BE2C (cell line): Measurements from ENCODE around the gene B4GALNT2.
"Not testable (repeated sequence)": the region's sequence is repeated elsewhere in the genome, so short reads cannot be mapped to it uniquely, and the experiment has no call there.

Source experiments
- DNase-seq: peaks from one replicate; pipeline ENCODE4 v3.0.0-alpha.2; 2020
- H3K27me3 ChIP-seq: fragments of 250-450 bp; sonication (Bioruptor Pico); 2 replicates; pipeline ENCODE4 v1.5.1; 2020; ENCODE audit warnings: mild to moderate bottlenecking
- H3K36me3 ChIP-seq: fragments of 250-450 bp; sonication (Bioruptor Pico); 2 replicates; pipeline ENCODE4 v1.5.1; 2020; ENCODE audit warnings: mild to moderate bottlenecking
- H3K4me1 ChIP-seq: fragments of 250-450 bp; sonication (Bioruptor Pico); 2 replicates; pipeline ENCODE4 v1.5.1; 2020
- H3K4me3 ChIP-seq: 2 replicates; pipeline ENCODE4 v1.5.1; 2011; ENCODE audit warnings: low read depth, low read length
- H3K9me3 ChIP-seq: fragments of 250-450 bp; sonication (Bioruptor Pico); 2 replicates; pipeline ENCODE4 v1.5.1; 2020
- CTCF ChIP-seq: IDR thresholded peaks from 2 replicates; pipeline ENCODE4 v1.5.1; 2012; ENCODE audit warnings: mild to moderate bottlenecking, low read depth, low read length

The B4GALNT2 gene

GRCh38 chr17:49165143-49165542 lies 32.6 kb downstream of the B4GALNT2 start:
- Histone ChIP-seq H3K9me3 (0 out of 2 replicates have a peak, but pooled peaks cover 2% of the 10 kb centered on the region), H3K4me3 (no peak overlapping the region), H3K27me3 (peaks cover 80% of the 10 kb centered on the region), H3K4me1 (no peaks in the 10 kb centered on the region), H3K36me3 (no peaks in the 10 kb centered on the region)
- no peak for DNase-seq
- TF ChIP-seq CTCF = no peak

- Histone ChIP-seq H3K36me3 (no peaks in the 10 kb centered on the region), H3K9me3 (0 out of 2 replicates have a peak, but pooled peaks cover 2% of the 10 kb centered on the region), H3K4me1 (no peaks in the 10 kb centered on the region), H3K4me3 (no peak overlapping the region), H3K27me3 (peaks cover 65% of the 10 kb centered on the region)
- TF ChIP-seq CTCF = no peak
- DNase-seq = no peak
These were observed 36.1 kb downstream of the B4GALNT2 start for GRCh38 chr17:49168706-49169105.

GRCh38 chr17:49170216-49170615 lies 37.6 kb downstream of the B4GALNT2 start:
- peaks cover 54% of the 10 kb centered on the region for H3K27me3 ChIP-seq
- H3K9me3 ChIP-seq = 0 out of 2 replicates have a peak, but pooled peaks cover 2% of the 10 kb centered on the region
- no peak overlapping the region for H3K4me3 ChIP-seq
- DNase-seq = no peak
- no peak for TF ChIP-seq CTCF
- no peaks in the 10 kb centered on the region for H3K36me3 ChIP-seq
- no peaks in the 10 kb centered on the region for H3K4me1 ChIP-seq

GRCh38 chr17:49170711-49171110 lies 38.1 kb downstream of the B4GALNT2 start:
- not testable (repeated sequence) for H3K4me3 ChIP-seq, H3K9me3 ChIP-seq, DNase-seq, H3K4me1 ChIP-seq, H3K36me3 ChIP-seq
- peaks cover 56% of the 10 kb centered on the region for H3K27me3 ChIP-seq

- H3K9me3 ChIP-seq, H3K36me3 ChIP-seq, H3K4me3 ChIP-seq, DNase-seq, H3K4me1 ChIP-seq: not testable (repeated sequence)
- H3K27me3 ChIP-seq = peaks cover 18% of the 10 kb centered on the region
These were observed 43.4 kb downstream of the B4GALNT2 start for GRCh38 chr17:49175978-49176377.

GRCh38 chr17:49180303-49180702 lies 47.7 kb downstream of the B4GALNT2 start:
- Histone ChIP-seq H3K4me3 (no peak overlapping the region), H3K36me3 (no peaks in the 10 kb centered on the region), H3K9me3 (peaks cover 9% of the 10 kb centered on the region), H3K4me1 (no peaks in the 10 kb centered on the region), H3K27me3 (peaks cover 12% of the 10 kb centered on the region; the same call in 1 of the 2 replicates)
- DNase-seq = peak; percentile 72
- TF ChIP-seq CTCF = peak; percentile 92

GRCh38 chr17:49180998-49181635 lies 48.5 kb downstream of the B4GALNT2 start:
- Histone ChIP-seq H3K36me3 (no peaks in the 10 kb centered on the region), H3K9me3 (peaks cover 10% of the 10 kb centered on the region), H3K27me3 (peaks cover 4% of the 10 kb centered on the region; the same call in 1 of the 2 replicates), H3K4me3 (no peak overlapping the region), H3K4me1 (no peaks in the 10 kb centered on the region)
- TF ChIP-seq CTCF = no peak
- DNase-seq = no peak
